Activated T-cell treated with anti-CD3 and anti-CD28 coated beads, Interleukin-2, amount 50 U/mL, for 72 hours (primary cell): Measurements from ENCODE around the gene CCDC89. TPM values are rescaled to one million over a fixed set of nuclear protein-coding genes. Genes with fewer than 3 reads are reported as not detected.
"Not testable (repeated sequence)": the region's sequence is repeated elsewhere in the genome, so short reads cannot be mapped to it uniquely, and the experiment has no call there.

Experiments
- ATAC-seq, 2 donors: fragments of 150-1000 bp; cut with Tn5 transposase; replicated peaks in 1 of 2; 2 replicates each; pipeline ENCODE4 v1.10.0; 2021; ENCODE audit warnings: moderate library complexity in 2 of 2, mild to moderate bottlenecking in 1 of 2
- DNase-seq, 2 donors: peaks; one replicate each; pipeline ENCODE4 v3.0.0; 2021 to 2022; ENCODE audit warnings: mixed read lengths in 1 of 2
- H3K27ac Mint-ChIP-seq: one replicate; pipeline ENCODE4 v1.8.0; 2022; ENCODE audit warnings: mild to moderate bottlenecking, moderate library complexity, mixed read lengths
- H3K27me3 Mint-ChIP-seq: one replicate; pipeline ENCODE4 v1.8.0; 2022; ENCODE audit warnings: low read depth, mixed read lengths
- H3K36me3 Mint-ChIP-seq, 2 donors: one replicate each; pipeline ENCODE4 v1.8.0; 2022; ENCODE audit warnings: mixed read lengths in 2 of 2, mild to moderate bottlenecking in 1 of 2; ENCODE audit not compliant: insufficient read depth in 2 of 2
- H3K4me1 Mint-ChIP-seq: one replicate; pipeline ENCODE4 v1.8.0; 2022; ENCODE audit warnings: low read depth, mixed read lengths
- H3K4me3 Mint-ChIP-seq, 2 donors: one replicate each; pipeline ENCODE4 v1.8.0; 2022; ENCODE audit warnings: mild to moderate bottlenecking in 2 of 2, mixed read lengths in 2 of 2, moderate library complexity in 2 of 2
- H3K9me3 Mint-ChIP-seq, 2 donors: one replicate each; pipeline ENCODE4 v1.8.0; 2022; ENCODE audit warnings: mixed read lengths in 2 of 2
- total RNA-seq, 2 donors: library from RNA; stranded (reverse); gene quantifications; one replicate each; pipeline ENCODE4 v1.2.3, GENCODE V29; 2022

Gene CCDC89
- total RNA-seq, 2 donors from 2014 or later = 0.22 to 0.90 TPM

- no peak for DNase-seq
- Mint-ChIP-seq H3K27ac (peak overlapping the region; percentile 10), H3K4me3 (peak overlapping the region in 1 of 2 donors; percentile 17), H3K36me3 (peaks cover 8 to 36% of the 10 kb centered on the region in 2 donors), H3K9me3 (no peaks in the 10 kb centered on the region), H3K27me3 (no peaks in the 10 kb centered on the region), H3K4me1 (peaks cover 70% of the 10 kb centered on the region)
- peak; percentile 50 to 64 for ATAC-seq
Observed at GRCh38 chr11:85656777-85657176, 29.2 kb downstream of the CCDC89 start.

- Mint-ChIP-seq H3K4me1 (peaks cover 56% of the 10 kb centered on the region), H3K36me3 (peaks cover 7 to 16% of the 10 kb centered on the region in 2 donors)
- not testable (repeated sequence) for ATAC-seq, H3K4me3 Mint-ChIP-seq, H3K27me3 Mint-ChIP-seq, H3K27ac Mint-ChIP-seq, H3K9me3 Mint-ChIP-seq, DNase-seq
Observed at GRCh38 chr11:85654343-85654742, 31.7 kb downstream of the CCDC89 start.

- Mint-ChIP-seq H3K4me1 (peaks cover 49% of the 10 kb centered on the region), H3K36me3 (peaks cover 7 to 11% of the 10 kb centered on the region in 2 donors), H3K27ac (peak overlapping the region; percentile 98), H3K4me3 (no peak overlapping the region), H3K27me3 (no peaks in the 10 kb centered on the region), H3K9me3 (no peaks in the 10 kb centered on the region)
- DNase-seq (no peak), ATAC-seq (no peak)
Observed at GRCh38 chr11:85652786-85653447, 33.1 kb downstream of the CCDC89 start.

GRCh38 chr11:85651118-85651517 is 34.9 kb downstream of the CCDC89 start:
- no peak overlapping the region for H3K4me3 Mint-ChIP-seq
- H3K4me1 Mint-ChIP-seq = peaks cover 37% of the 10 kb centered on the region
- ATAC-seq (no peak), DNase-seq (no peak)
- peak overlapping the region; percentile 86 for H3K27ac Mint-ChIP-seq
- peaks cover 5 to 6% of the 10 kb centered on the region in 2 donors for H3K36me3 Mint-ChIP-seq
- H3K27me3 Mint-ChIP-seq = no peaks in the 10 kb centered on the region
- no peaks in the 10 kb centered on the region for H3K9me3 Mint-ChIP-seq

- H3K4me1 Mint-ChIP-seq = peaks cover 24% of the 10 kb centered on the region
- ATAC-seq = peak; percentile 97 to 98
Observed at GRCh38 chr11:85647604-85648299, 38.2 kb downstream of the CCDC89 start, which contains the start of gene TMEM126A. TMEM126A (plus strand) TSS chr11:85647967; CDS start chr11:85650256, 2,289 bp downstream.

GRCh38 chr11:85647078-85647477 is 38.9 kb downstream of the CCDC89 start:
- Mint-ChIP-seq H3K4me3 (peak overlapping the region; percentile 88 to 96), H3K4me1 (peaks cover 19% of the 10 kb centered on the region), H3K27ac (peak overlapping the region; percentile 88), H3K27me3 (peaks cover 13% of the 10 kb centered on the region), H3K9me3 (no peaks in the 10 kb centered on the region), H3K36me3 (peaks cover 1 to 3% of the 10 kb centered on the region in 2 donors)
- ATAC-seq (no peak), DNase-seq (no peak)

More at GRCh38 chr11:85647604-85648299, 38.2 kb downstream of the CCDC89 start, which contains the start of gene TMEM126A:
- peaks cover 13% of the 10 kb centered on the region for H3K27me3 Mint-ChIP-seq
- H3K4me3 Mint-ChIP-seq = peak within 1 kb of the TSS; percentile 88 to 96
- H3K36me3 Mint-ChIP-seq = peaks cover 3 to 5% of the 10 kb centered on the region in 2 donors
- peak; percentile 94 to 95 for DNase-seq
- peak within 1 kb of the TSS; percentile 88 for H3K27ac Mint-ChIP-seq
- no peaks in the 10 kb centered on the region for H3K9me3 Mint-ChIP-seq

GRCh38 chr11:85643191-85643614 is 42.8 kb downstream of the CCDC89 start:
- H3K4me1 Mint-ChIP-seq = no peaks in the 10 kb centered on the region

GRCh38 chr11:85634747-85635146 is 51.2 kb downstream of the CCDC89 start:
- H3K9me3 Mint-ChIP-seq = no peaks in the 10 kb centered on the region
- no peaks in the 10 kb centered on the region for H3K27me3 Mint-ChIP-seq
- peaks cover 10% of the 10 kb centered on the region for H3K4me1 Mint-ChIP-seq
- ATAC-seq (no peak), DNase-seq (no peak)
- H3K27ac Mint-ChIP-seq = peak overlapping the region; percentile 15
- peaks cover 0 to 13% of the 10 kb centered on the region in 2 donors for H3K36me3 Mint-ChIP-seq
- H3K4me3 Mint-ChIP-seq = no peak overlapping the region

More at GRCh38 chr11:85643191-85643614, 42.8 kb downstream of the CCDC89 start:
- Mint-ChIP-seq H3K36me3 (peaks cover 0 to 6% of the 10 kb centered on the region in 2 donors), H3K27me3 (peaks cover 23% of the 10 kb centered on the region), H3K4me3 (no peak overlapping the region), H3K27ac (no peak overlapping the region), H3K9me3 (no peaks in the 10 kb centered on the region)
- ATAC-seq = no peak
- DNase-seq = no peak

Other genes with a start within 250 kb of the CCDC89 start
- 1 to 10 TPM; 4.1 to 5.3 TPM for gene DLG2, start 58.9 kb downstream of the CCDC89 start, total RNA-seq
- 10 to 100 TPM; 51.8 to 55.2 TPM for gene TMEM126B, start 57.6 kb downstream of the CCDC89 start, total RNA-seq
- gene TMEM126A, start 38.2 kb downstream of the CCDC89 start, total RNA-seq = 10 to 100 TPM; 38.6 to 42.5 TPM
- 10 to 100 TPM; 52.9 to 56.0 TPM for gene CREBZF, start 21.1 kb downstream of the CCDC89 start, total RNA-seq
- 10 to 100 TPM; 34.4 to 40.1 TPM for gene SYTL2, start 124.9 kb upstream of the CCDC89 start, total RNA-seq
- not detected for gene CCDC83, start 169.2 kb upstream of the CCDC89 start, total RNA-seq